Stimulated activated naive B cell treated with anti-CD40 and anti-IgM and Interleukin-4, amounts not matched to agents 10 μg/mL and 1 μg/mL and 100 μg/mL, for 72 hours (primary cell): ENCODE measurements around the gene PSME2.

Source experiments
- ATAC-seq, 2 donors: fragments of 150-1000 bp; cut with Tn5 transposase; replicated peaks; 2 replicates each; pipeline ENCODE4 v1.10.0; 2021; ENCODE audit warnings: moderate library complexity in 1 of 2
- DNase-seq: peaks from one replicate; pipeline ENCODE4 v3.0.0; 2021
- H3K27ac Mint-ChIP-seq: one replicate; pipeline ENCODE4 v1.8.0; 2022; ENCODE audit warnings: mild to moderate bottlenecking, mixed read lengths
- H3K27me3 Mint-ChIP-seq, 2 donors: one replicate each; pipeline ENCODE4 v1.8.0; 2022; ENCODE audit warnings: mixed read lengths in 2 of 2
- H3K36me3 Mint-ChIP-seq, 2 donors: one replicate each; pipeline ENCODE4 v1.8.0; 2022; ENCODE audit warnings: mixed read lengths in 2 of 2, mild to moderate bottlenecking in 1 of 2
- H3K4me1 Mint-ChIP-seq, 2 donors: one replicate each; pipeline ENCODE4 v1.8.0; 2022; ENCODE audit warnings: mixed read lengths in 2 of 2, mild to moderate bottlenecking in 1 of 2
- H3K4me3 Mint-ChIP-seq, 2 donors: one replicate each; pipeline ENCODE4 v1.8.0; 2022; ENCODE audit warnings: mild to moderate bottlenecking in 2 of 2, mixed read lengths in 2 of 2, moderate library complexity in 1 of 2
- H3K9me3 Mint-ChIP-seq, 2 donors: one replicate each; pipeline ENCODE4 v1.8.0; 2022; ENCODE audit warnings: mixed read lengths in 2 of 2, mild to moderate bottlenecking in 1 of 2

PSME2 gene

GRCh38 chr14:24151404-24152080 lies 5.1 kb upstream of the PSME2 start:
- no peaks in the 10 kb centered on the region for H3K27me3 Mint-ChIP-seq
- no peak overlapping the region for H3K27ac Mint-ChIP-seq
- ATAC-seq (no peak), DNase-seq (no peak)
- peaks cover 18 to 30% of the 10 kb centered on the region in 2 donors for H3K4me1 Mint-ChIP-seq
- no peaks in the 10 kb centered on the region for H3K9me3 Mint-ChIP-seq
- no peak overlapping the region for H3K4me3 Mint-ChIP-seq
- H3K36me3 Mint-ChIP-seq: peaks cover 38 to 39% of the 10 kb centered on the region in 2 donors

GRCh38 chr14:24150993-24151392 lies 4.6 kb upstream of the PSME2 start:
- Mint-ChIP-seq H3K27me3 (no peaks in the 10 kb centered on the region), H3K9me3 (no peaks in the 10 kb centered on the region), H3K4me3 (no peak overlapping the region), H3K4me1 (peaks cover 18 to 34% of the 10 kb centered on the region in 2 donors), H3K36me3 (peaks cover 41% of the 10 kb centered on the region in 2 donors), H3K27ac (no peak overlapping the region)
- no peak for DNase-seq
- no peak for ATAC-seq

- H3K4me3 Mint-ChIP-seq: no peak overlapping the region
- H3K9me3 Mint-ChIP-seq: no peaks in the 10 kb centered on the region
- peaks cover 40 to 41% of the 10 kb centered on the region in 2 donors for H3K36me3 Mint-ChIP-seq
- ATAC-seq: no peak
- no peaks in the 10 kb centered on the region for H3K27me3 Mint-ChIP-seq
- peak overlapping the region; percentile 51 for H3K27ac Mint-ChIP-seq
- DNase-seq: no peak
- peaks cover 19 to 38% of the 10 kb centered on the region in 2 donors for H3K4me1 Mint-ChIP-seq
These were observed 4.2 kb upstream of the PSME2 start for GRCh38 chr14:24150567-24150966.

GRCh38 chr14:24150061-24150460 lies 3.7 kb upstream of the PSME2 start:
- H3K36me3 Mint-ChIP-seq: peaks cover 41 to 42% of the 10 kb centered on the region in 2 donors
- ATAC-seq (no peak), DNase-seq (no peak)
- peaks cover 24 to 43% of the 10 kb centered on the region in 2 donors for H3K4me1 Mint-ChIP-seq
- no peaks in the 10 kb centered on the region for H3K9me3 Mint-ChIP-seq
- H3K27ac Mint-ChIP-seq: no peak overlapping the region
- H3K4me3 Mint-ChIP-seq: no peak overlapping the region
- no peaks in the 10 kb centered on the region for H3K27me3 Mint-ChIP-seq

- no peak for ATAC-seq
- H3K36me3 Mint-ChIP-seq: peaks cover 43 to 44% of the 10 kb centered on the region in 2 donors
- peaks cover 28 to 49% of the 10 kb centered on the region in 2 donors for H3K4me1 Mint-ChIP-seq
- H3K27ac Mint-ChIP-seq: no peak overlapping the region
- DNase-seq: no peak
- peak overlapping the region; percentile 6 to 31 for H3K4me3 Mint-ChIP-seq
- H3K27me3 Mint-ChIP-seq: no peaks in the 10 kb centered on the region
- H3K9me3 Mint-ChIP-seq: no peaks in the 10 kb centered on the region
These were observed 3.0 kb upstream of the PSME2 start for GRCh38 chr14:24149302-24149969.

- ATAC-seq (no peak), DNase-seq (no peak)
- H3K27me3 Mint-ChIP-seq: no peaks in the 10 kb centered on the region
- peak overlapping the region; percentile 56 for H3K27ac Mint-ChIP-seq
- H3K4me1 Mint-ChIP-seq: peaks cover 38 to 65% of the 10 kb centered on the region in 2 donors
- H3K9me3 Mint-ChIP-seq: no peaks in the 10 kb centered on the region
- peaks cover 54 to 58% of the 10 kb centered on the region in 2 donors for H3K36me3 Mint-ChIP-seq
- peak overlapping the region; percentile 96 to 97 for H3K4me3 Mint-ChIP-seq
These were observed 1.5 kb upstream of the PSME2 start for GRCh38 chr14:24147761-24148428.

GRCh38 chr14:24146978-24147760 lies 759 bp upstream of the PSME2 start, which contains the start of gene RNF31:
Gene RNF31, plus strand, starts transcription at chr14:24147498. Its CDS starts 201 bp downstream, at chr14:24147699.
- no peaks in the 10 kb centered on the region for H3K27me3 Mint-ChIP-seq
- peak within 1 kb of the TSS; percentile 97 for H3K27ac Mint-ChIP-seq
- ATAC-seq (peak; percentile 87 to 88), DNase-seq (peak; percentile 96)
- H3K36me3 Mint-ChIP-seq: peaks cover 57 to 62% of the 10 kb centered on the region in 2 donors
- peaks cover 40 to 72% of the 10 kb centered on the region in 2 donors for H3K4me1 Mint-ChIP-seq
- H3K4me3 Mint-ChIP-seq: peak within 1 kb of the TSS; percentile 96 to 97
- H3K9me3 Mint-ChIP-seq: no peaks in the 10 kb centered on the region

- H3K4me1 Mint-ChIP-seq: peaks cover 44 to 76% of the 10 kb centered on the region in 2 donors
- peak overlapping the region; percentile 96 to 97 for H3K4me3 Mint-ChIP-seq
- DNase-seq (no peak), ATAC-seq (no peak)
- no peaks in the 10 kb centered on the region for H3K27me3 Mint-ChIP-seq
- peak overlapping the region; percentile 97 for H3K27ac Mint-ChIP-seq
- H3K9me3 Mint-ChIP-seq: no peaks in the 10 kb centered on the region
- H3K36me3 Mint-ChIP-seq: peaks cover 49 to 56% of the 10 kb centered on the region in 2 donors
These were observed 539 bp downstream of the PSME2 start for GRCh38 chr14:24145690-24146452.

- no peaks in the 10 kb centered on the region for H3K9me3 Mint-ChIP-seq
- H3K27ac Mint-ChIP-seq: peak overlapping the region; percentile 97
- DNase-seq (no peak), ATAC-seq (no peak)
- H3K4me1 Mint-ChIP-seq: peaks cover 44 to 75% of the 10 kb centered on the region in 2 donors
- H3K4me3 Mint-ChIP-seq: peak overlapping the region; percentile 96 to 97
- H3K27me3 Mint-ChIP-seq: no peaks in the 10 kb centered on the region
- H3K36me3 Mint-ChIP-seq: peaks cover 43 to 53% of the 10 kb centered on the region in 2 donors
These were observed 1.2 kb downstream of the PSME2 start for GRCh38 chr14:24145219-24145618.

- no peaks in the 10 kb centered on the region for H3K27me3 Mint-ChIP-seq
- peaks cover 43 to 77% of the 10 kb centered on the region in 2 donors for H3K4me1 Mint-ChIP-seq
- H3K9me3 Mint-ChIP-seq: no peaks in the 10 kb centered on the region
- H3K36me3 Mint-ChIP-seq: peaks cover 43 to 52% of the 10 kb centered on the region in 2 donors
- H3K27ac Mint-ChIP-seq: no peak overlapping the region
- ATAC-seq: no peak
- H3K4me3 Mint-ChIP-seq: no peak overlapping the region
- no peak for DNase-seq
These were observed 2.0 kb downstream of the PSME2 start for GRCh38 chr14:24144451-24144850.

GRCh38 chr14:24143511-24143910 lies 2.9 kb downstream of the PSME2 start:
- no peak overlapping the region for H3K4me3 Mint-ChIP-seq
- no peak overlapping the region for H3K27ac Mint-ChIP-seq
- no peaks in the 10 kb centered on the region for H3K9me3 Mint-ChIP-seq
- peaks cover 46 to 55% of the 10 kb centered on the region in 2 donors for H3K36me3 Mint-ChIP-seq
- ATAC-seq (no peak), DNase-seq (no peak)
- no peaks in the 10 kb centered on the region for H3K27me3 Mint-ChIP-seq
- peaks cover 46 to 77% of the 10 kb centered on the region in 2 donors for H3K4me1 Mint-ChIP-seq

GRCh38 chr14:24141097-24141880 lies 5.1 kb downstream of the PSME2 start, which contains the start of gene EMC9:
Gene EMC9, minus strand, starts transcription at chr14:24141591. Its CDS starts 287 bp downstream, at chr14:24141304.
- H3K27ac Mint-ChIP-seq: peak within 1 kb of the TSS; percentile 88
- peak; percentile 98 for DNase-seq
- H3K27me3 Mint-ChIP-seq: no peaks in the 10 kb centered on the region
- H3K9me3 Mint-ChIP-seq: no peaks in the 10 kb centered on the region
- ATAC-seq: peak; percentile 88 to 89
- H3K4me3 Mint-ChIP-seq: peak within 1 kb of the TSS; percentile 85 to 94
- H3K36me3 Mint-ChIP-seq: peaks cover 54 to 67% of the 10 kb centered on the region in 2 donors
- peaks cover 56 to 86% of the 10 kb centered on the region in 2 donors for H3K4me1 Mint-ChIP-seq
